Brain pericyte (primary cell): ENCODE measurements around the gene COBL.

Source experiments
- DNase-seq: peaks from one replicate; pipeline ENCODE4 v3.0.0-alpha.2; 2012; ENCODE audit warnings: low read depth, low spot score

The COBL gene

GRCh38 chr7:51255536-51256208, 60.9 kb downstream of the COBL start:
- DNase-seq = peak; percentile 2

GRCh38 chr7:51255036-51255435, 61.6 kb downstream of the COBL start:
- DNase-seq = no peak

DNA sequence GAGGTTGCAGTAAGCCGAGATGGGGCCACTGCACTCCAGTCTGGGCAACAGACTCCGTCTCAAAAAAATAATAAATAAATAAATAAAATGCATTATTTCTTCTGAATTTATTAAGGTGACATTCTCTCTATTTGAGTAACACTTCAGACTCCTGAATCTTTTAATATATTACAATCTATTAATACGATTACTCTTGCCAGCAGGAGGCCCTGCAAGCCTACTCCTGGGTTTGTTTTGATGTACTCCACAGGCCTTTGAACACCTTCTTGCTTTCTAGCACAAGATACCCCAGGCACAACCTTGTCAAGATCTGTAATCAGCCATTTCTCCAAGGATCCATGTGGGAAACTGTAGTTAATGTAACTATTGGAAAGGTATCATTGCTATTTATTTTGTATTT, 63.5 kb downstream of the COBL start:
- DNase-seq = no peak

DNA sequence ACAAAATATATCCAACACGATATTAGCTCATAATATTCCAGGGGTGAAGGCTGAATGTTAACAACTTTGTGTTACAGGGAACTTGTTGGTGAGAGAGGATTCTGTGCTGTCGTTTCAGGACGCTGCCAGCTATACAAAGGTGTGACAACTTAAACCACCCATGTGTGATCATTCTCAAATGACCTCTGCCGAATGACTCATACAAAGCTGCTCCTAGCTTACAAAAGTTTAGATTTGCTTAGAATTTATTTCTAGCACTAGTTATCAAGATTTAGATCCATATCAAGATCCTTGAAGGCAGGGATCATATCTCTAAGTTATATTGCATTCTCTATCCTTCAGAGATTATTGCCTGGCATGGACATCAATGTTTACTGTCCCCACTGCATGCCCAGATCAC, 65.3 kb downstream of the COBL start:
- no peak for DNase-seq

DNA sequence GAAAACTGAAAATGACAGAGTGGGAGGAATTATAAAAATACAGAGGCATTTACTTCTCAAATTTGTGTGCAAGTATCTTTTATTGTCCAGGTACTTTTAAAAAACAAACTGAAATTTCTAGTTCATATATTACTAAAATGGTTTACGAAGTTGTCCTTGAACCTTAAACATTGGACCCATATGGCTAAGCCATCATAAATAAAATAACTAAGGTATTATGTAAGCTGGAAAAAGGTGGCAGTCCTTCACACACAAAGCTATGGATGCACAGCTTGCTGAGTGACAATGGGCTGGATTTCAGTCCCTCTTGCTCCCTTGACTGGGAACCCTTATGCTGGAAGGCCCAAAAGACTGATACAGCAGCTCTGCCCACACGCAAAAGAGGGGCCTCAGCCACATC, 66.1 kb downstream of the COBL start:
- DNase-seq = no peak

DNA sequence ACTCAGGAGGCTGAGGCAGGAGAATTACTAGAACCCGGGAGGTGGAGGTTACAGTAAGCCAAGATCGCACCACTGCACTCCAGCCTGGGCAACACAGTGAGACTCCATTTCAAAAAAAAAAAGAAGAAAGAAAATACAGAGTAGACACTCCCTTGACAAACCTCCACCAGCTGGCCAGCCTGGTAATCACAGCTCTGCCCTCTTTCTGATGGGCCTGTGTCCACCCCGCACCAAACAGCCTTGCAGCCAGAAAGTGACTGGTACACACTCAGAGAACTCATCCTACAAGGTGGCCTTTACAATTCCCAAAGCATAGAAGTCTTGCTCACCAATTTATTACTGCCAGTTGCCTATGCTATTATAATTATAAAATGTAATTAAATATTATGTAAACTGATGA, 66.6 kb downstream of the COBL start:
- DNase-seq = no peak

DNA sequence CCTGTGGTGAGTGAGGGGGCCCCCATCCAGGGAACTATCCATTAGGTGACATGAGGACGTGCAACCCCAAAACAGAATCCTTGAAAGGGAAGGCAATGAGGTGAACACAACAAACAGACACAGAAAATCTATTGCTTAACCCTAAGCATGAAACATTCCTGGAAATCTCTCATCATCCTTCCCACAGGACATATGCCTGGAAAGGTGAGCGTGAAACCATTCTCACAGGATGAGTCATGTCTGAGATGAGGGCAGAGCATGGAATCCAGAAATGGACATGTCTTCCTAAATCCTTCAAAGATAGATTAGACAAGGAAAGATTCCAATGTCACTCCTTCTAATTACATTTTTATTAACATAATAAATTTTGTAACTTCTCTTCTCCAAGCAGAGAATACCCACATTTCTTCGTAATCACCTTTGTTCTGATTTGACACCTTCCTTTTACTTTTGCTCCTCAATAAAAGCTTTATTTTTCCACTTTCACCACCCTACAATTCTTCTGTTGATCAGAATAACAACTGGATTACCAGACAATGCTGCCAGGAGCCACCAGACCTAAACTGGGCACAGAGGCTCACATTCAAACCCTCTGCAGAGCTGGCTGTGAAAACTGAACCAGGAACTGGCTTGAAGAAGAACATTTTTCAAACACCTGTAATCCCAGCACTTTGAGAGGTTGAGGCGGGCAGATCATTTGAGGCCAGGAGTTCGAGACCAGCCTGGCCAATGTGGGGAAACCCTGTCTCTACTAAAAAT, 67.2 kb downstream of the COBL start:
- DNase-seq = no peak

DNA sequence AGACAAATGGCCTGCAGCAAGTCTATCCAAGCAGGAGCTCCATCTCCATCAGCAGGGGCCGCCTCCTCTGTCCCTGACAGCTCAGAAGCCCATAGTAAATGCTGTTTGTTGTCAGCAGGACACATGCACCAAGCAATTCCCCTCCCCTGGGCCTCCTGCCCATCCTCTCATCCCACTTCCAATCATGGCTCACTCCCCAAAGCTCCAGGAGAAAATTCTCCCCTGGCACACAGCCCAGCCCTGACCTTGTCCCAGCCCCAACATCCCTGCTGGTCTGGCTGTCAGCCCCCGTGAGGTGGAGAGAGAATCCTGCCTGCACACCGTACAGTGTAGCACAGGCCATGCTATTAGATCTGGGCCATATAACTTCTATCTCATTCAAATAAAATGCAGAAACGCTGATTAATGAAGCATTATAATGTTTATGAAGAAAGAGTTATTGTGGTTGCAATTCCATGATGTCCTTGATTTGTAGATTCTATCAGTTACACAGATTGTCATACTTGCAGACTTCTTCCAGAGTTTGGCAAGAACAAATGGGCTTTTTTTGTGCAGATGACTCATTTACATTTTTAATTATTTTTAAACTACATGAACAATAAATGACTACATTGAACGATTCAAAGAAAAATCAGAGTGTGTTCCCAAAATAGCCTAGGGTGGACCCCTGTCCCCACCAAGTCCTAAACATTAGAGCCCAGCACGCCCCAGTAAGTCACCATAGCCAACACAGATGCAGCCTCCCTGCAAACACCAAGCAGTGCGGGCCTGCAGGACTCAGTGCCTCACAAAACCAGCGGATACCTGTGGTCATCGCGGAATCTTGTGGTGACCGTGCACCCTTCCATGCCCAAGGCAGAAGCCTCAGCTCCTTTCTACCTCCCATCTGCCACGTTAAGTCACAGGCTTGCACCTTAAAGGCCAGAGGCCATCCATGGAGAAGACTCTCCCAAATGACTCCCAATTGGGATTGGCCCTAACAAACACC, 70.1 kb downstream of the COBL start:
- no peak for DNase-seq

DNA sequence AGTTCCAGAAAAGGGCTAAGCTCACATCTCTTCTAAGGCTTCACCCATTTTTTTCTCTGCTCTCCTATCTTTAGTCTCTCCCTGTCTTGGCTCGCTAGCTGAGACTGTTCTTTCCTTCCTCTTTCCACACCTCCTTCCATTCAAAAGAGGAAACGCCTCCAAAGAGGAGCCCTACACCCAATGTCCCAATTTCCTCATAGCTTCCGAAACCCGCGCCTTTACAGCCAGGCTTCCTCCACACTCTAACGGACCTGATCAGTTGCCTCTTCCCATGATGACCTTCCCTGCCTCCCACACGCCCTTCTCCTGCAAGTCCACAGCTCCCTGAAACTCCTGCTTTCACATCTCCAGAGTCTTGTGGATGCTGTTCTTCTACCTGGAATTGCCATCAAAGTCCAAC, 71.7 kb downstream of the COBL start:
- DNase-seq = no peak

DNA sequence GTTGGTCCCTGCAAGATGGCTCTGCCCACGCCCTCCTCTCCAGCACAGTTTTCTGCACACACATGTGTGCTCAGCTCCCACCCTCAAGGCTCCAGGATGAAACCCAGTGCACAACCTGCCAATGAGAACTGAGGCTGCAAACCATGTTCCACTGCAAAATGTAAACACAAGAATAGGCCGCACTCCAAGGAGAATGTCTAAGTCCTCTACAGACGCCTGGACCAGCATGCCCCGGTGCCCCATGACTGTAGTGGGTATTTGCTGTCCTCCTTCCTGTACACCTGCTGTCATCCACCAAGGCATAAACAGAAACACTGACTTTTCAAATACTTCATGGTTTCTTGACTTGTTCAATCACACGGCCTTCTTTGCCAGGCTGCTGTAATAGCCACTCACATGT, 72.6 kb downstream of the COBL start:
- no peak for DNase-seq

GRCh38 chr7:51243631-51244030, 73.0 kb downstream of the COBL start:
- no peak for DNase-seq

- no peak for DNase-seq
Measured at GRCh38 chr7:51242881-51243518, 73.6 kb downstream of the COBL start.

- no peak for DNase-seq
Measured at GRCh38 chr7:51242007-51242691, 74.5 kb downstream of the COBL start.

GRCh38 chr7:51240868-51241267, 75.7 kb downstream of the COBL start:
- DNase-seq = no peak

DNA sequence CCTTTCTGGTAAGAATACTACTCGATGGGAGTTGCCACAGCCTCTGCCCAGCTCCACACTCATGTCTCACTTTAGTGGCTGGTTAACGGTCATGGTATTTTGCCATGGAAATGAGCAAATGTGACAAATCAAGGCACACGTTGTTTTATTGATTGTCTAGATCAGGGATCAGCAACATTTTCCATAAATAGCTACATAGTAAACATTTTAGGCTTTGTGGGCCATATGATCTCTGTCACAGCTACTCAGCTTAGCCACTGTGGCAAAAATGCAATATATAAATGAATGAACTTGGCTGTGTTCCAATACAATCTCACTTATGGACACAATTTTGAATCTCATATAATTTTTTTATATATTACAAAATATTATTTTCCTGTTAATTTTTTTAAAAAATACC, 76.9 kb downstream of the COBL start:
- DNase-seq = no peak

GRCh38 chr7:51238981-51239495, 77.6 kb downstream of the COBL start:
- DNase-seq = no peak

DNA sequence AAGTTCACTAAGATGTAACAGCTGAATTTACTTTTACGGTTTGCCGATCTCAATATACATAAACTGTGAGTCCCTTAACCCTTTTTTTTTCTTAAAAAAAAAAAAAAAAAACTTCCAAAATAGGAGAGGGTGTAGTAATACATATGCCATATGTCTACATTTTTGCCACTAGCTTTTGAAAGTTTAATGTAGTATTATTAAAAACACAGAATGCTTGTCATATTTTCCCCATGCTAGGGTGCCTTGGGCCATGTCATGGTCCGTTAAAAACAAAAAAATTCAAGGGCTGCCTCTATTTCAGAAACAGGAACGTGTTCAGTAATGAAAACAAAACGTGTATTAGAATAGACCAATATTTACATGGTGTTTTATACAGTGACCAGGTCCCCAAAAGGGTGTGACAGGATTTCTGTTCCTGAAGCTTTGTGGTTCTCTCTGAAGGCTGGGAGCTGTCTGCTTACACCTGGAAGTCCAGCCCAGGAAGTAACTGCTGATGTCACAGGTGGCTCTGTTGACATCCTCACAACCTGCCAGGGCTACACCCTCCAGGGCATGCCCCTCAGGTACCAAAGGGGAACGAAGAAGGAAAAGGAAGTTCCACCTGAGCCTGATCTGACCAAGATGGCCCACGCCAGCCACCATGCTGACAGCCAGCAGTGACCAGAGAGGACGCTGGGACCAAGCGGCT, 79.0 kb downstream of the COBL start:
- no peak for DNase-seq

- DNase-seq = no peak
Measured at GRCh38 chr7:51236470-51237132, 80.0 kb downstream of the COBL start.

DNA sequence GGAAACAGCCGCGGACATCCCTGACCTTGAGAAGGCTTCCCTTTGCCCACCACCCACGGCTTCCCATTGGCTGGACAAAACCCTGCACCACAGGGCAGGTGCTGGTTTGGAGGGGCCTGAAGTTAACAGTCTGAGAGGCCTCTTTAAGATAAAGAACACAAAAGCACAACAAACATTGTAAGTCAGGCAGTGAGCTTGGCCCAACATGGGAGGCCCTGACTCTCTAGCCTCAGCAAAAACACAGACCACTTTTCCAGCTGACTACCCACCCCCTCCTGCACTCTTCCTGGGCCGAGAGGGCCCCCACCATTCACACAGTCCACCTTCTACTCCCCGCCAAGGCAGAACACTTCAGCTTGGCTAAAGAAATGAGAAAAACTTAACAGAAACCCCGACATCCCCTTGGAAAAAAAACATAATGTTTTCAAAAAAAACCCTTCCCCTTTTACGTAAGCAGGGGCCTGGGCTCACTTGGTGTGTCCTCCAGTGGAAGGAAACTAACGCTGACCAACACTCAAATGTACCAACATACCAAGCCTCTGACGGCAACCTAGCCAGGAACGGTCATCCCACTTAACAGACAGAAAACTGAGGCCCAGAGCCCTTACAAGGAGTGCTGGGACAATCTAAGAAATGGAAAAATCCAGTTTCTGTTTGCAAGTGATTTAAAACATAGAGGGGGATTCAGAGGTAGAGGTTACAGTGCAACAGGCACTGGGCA, 80.9 kb downstream of the COBL start:
- DNase-seq = no peak
